Ascending aorta (tissue), 2 donors: ENCODE results near the gene PRKAG1. TPM values are rescaled to one million over a fixed set of nuclear protein-coding genes. Genes with fewer than 3 reads are reported as not detected.
A peak's percentile ranks its signal among the peaks of the same experiment; 100 is the strongest.

Experiments used
- DNase-seq, 2 donors: peaks; one replicate each; pipeline ENCODE4 v3.0.0-alpha.2; 2019; ENCODE audit warnings: low spot score in 2 of 2
- H3K27ac ChIP-seq, 2 donors: fragments of 200-600 bp; sonication (generic); one replicate each; pipeline ENCODE4 v1.5.1; 2016 to 2017; ENCODE audit warnings: mild to moderate bottlenecking in 1 of 2
- H3K27me3 ChIP-seq: fragments of 200-600 bp; sonication (generic); one replicate; pipeline ENCODE4 v1.5.1; 2017
- H3K36me3 ChIP-seq, 2 donors: fragments of 200-600 bp; sonication (generic); one replicate each; pipeline ENCODE4 v1.5.1; 2016
- H3K4me1 ChIP-seq, 2 donors: fragments of 200-600 bp; sonication (generic); one replicate each; pipeline ENCODE4 v1.5.1; 2016 to 2017; ENCODE audit warnings: mild to moderate bottlenecking in 1 of 2
- H3K4me3 ChIP-seq, 2 donors: fragments of 200-600 bp; sonication (generic); one replicate each; pipeline ENCODE4 v1.5.1; 2016 to 2017; ENCODE audit warnings: mild to moderate bottlenecking in 1 of 2
- H3K9me3 ChIP-seq, 2 donors: fragments of 200-600 bp; sonication (generic); one replicate each; pipeline ENCODE4 v1.5.1; 2016
- intact Hi-C: fragments of 100-400 bp; cut with DNase I; formaldehyde crosslinking; loops from one replicate; pipeline ENCODE4 v1.15.1; 2023
- total RNA-seq: library from RNA; depleted of rRNA; stranded (reverse); fragments of >200 nt; gene quantifications from one replicate; pipeline ENCODE4 v1.1.0, GENCODE V29; 2016
- TF ChIP-seq, protein P1 (sequence below), 3 experiments: fragments of 200-600 bp in 2 of 3; fragments of 450-650 bp in 1 of 3; sonication (generic) in 2 of 3; IDR thresholded peaks; one replicate each; pipeline ENCODE4 v1.5.1; 2016 to 2019; ENCODE audit warnings: antibody characterized with exemption in 3 of 3, mild to moderate bottlenecking in 1 of 3, moderate library complexity in 1 of 3

Gene PRKAG1
- total RNA-seq, 1 donor from 2014 or later = 32.8 TPM

DNA sequence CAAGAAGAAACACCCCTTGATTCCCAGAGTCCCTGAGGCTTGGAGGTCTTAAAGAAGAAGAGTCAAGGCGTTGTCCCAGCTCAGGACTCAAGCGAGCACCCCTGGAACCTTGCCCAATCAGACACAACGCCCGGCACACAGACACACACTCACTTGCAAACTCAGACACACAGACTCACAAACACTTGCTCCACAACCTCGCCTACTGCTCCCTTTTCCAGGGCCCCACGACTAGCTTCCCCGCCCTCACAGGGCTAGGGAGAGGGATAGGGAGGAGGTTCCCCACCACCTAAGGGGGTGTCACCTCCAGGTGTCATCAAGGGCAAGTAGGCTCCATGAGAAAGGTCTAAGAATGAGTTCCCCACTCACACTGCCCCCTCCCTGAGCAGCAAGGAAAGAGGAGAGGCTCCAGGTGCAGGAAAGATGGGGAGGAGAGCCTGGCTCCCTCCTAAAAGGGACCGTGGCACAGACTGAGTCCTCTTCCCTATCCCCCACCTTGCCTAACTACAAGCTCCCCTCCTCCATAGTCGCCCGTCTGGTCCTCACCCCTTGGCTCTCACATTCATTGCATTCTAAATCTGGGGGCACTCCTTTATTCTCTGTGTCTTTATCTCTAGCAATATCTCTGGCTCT, 47.8 kb downstream of the PRKAG1 start:
- Histone ChIP-seq H3K4me1 (peaks cover 0 to 8% of the 10 kb centered on the region in 2 donors), H3K4me3 (peak overlapping the region in 1 of 2 donors; percentile 55), H3K36me3 (no peaks in the 10 kb centered on the region), H3K27ac (no peak overlapping the region), H3K9me3 (no peaks in the 10 kb centered on the region), H3K27me3 (peaks cover 4% of the 10 kb centered on the region)
- TF ChIP-seq, protein P1, sequence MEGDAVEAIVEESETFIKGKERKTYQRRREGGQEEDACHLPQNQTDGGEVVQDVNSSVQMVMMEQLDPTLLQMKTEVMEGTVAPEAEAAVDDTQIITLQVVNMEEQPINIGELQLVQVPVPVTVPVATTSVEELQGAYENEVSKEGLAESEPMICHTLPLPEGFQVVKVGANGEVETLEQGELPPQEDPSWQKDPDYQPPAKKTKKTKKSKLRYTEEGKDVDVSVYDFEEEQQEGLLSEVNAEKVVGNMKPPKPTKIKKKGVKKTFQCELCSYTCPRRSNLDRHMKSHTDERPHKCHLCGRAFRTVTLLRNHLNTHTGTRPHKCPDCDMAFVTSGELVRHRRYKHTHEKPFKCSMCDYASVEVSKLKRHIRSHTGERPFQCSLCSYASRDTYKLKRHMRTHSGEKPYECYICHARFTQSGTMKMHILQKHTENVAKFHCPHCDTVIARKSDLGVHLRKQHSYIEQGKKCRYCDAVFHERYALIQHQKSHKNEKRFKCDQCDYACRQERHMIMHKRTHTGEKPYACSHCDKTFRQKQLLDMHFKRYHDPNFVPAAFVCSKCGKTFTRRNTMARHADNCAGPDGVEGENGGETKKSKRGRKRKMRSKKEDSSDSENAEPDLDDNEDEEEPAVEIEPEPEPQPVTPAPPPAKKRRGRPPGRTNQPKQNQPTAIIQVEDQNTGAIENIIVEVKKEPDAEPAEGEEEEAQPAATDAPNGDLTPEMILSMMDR (IDR thresholded peaks at IDR 0.05) = no peak
- DNase-seq = no peak
- intact Hi-C loops = no loop called here

DNA sequence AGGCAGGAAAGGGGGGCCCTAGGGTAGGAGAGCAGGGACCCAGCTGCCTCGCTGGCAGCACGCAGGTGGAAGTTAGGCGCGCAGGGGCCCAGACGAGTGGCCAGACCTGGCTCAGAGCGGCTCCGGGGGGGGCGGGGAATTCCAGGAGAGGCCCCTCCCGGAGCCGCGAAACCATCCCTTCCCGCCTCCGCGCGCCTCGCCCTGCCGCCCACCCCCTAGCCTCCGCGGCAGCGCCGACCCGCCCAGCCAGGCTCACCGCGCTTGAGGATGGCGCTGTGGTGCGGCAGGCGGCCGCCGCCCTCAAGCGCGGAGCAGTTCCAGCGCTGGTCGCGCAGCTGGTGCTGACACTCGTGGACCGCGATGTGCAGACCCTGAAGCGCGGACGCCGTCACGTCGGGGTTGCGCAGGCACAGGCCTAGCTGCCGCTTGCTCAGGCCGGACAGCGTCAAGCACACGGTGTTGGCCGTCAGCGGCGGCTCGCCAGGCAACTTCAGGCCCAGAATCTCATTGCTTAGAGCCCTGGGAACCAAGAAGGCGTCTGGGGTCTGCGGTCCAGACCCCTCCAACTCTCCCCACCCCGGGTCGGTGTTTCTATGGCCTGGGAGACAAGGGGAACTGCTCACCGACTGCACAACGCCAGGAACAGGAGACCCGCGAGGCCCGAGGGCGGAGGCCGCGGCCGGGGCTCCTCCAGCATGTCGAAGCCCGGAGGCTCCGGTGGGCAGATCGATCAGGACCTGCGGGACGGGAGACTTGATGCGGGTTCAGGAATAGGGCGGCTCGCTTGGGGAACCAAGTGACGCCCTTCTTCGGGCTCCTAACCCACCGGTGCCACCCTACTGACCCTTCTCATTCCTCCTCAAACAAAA, 48.5 kb downstream of the PRKAG1 start:
- Histone ChIP-seq H3K36me3 (no peaks in the 10 kb centered on the region), H3K4me1 (peaks cover 0 to 8% of the 10 kb centered on the region in 2 donors), H3K9me3 (no peaks in the 10 kb centered on the region), H3K27ac (no peak overlapping the region), H3K4me3 (peak overlapping the region in 1 of 2 donors; percentile 10), H3K27me3 (peaks cover 4% of the 10 kb centered on the region)
- intact Hi-C loops = no loop called here
- TF ChIP-seq, protein P1 (IDR thresholded peaks at IDR 0.05) = peak in 1 of 3 experiments; percentile 7
- no peak for DNase-seq

DNA sequence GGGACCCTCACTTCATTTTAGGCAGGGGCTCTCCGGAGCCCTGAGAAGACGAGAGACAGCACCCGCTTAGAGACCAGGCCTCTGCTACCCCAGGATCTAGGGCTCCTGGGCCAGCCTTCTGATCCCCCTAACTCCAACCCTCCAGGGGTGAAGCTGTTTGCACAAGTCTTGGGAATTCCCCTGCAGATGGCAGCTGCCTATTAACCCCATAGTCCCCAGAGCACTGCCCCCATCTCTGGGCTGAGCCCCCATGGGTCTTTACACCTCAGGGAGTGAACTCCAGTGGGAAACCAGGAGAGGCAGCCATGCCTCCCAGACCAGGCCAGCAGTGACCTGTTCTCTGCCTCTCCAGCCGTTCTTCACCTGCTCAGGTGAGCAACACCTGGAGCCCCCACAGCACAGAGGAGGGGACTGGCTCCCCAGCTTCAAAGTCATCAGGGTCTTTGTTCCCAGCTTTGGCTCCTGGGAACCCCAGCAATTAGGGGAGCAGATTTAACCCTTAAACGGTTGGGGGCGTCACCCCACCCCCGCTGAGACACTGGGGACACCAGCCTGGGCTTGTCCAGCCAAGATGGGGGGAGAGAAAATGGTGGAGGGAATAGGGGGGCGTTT, 49.3 kb downstream of the PRKAG1 start:
- Histone ChIP-seq H3K9me3 (no peaks in the 10 kb centered on the region), H3K4me3 (no peak overlapping the region), H3K27ac (no peak overlapping the region), H3K36me3 (no peaks in the 10 kb centered on the region), H3K4me1 (peaks cover 0 to 8% of the 10 kb centered on the region in 2 donors), H3K27me3 (peaks cover 4% of the 10 kb centered on the region)
- intact Hi-C loops = no loop called here
- TF ChIP-seq, protein P1 (IDR thresholded peaks at IDR 0.05) = no peak
- DNase-seq = no peak

- TF ChIP-seq, protein P1 (IDR thresholded peaks at IDR 0.05) = no peak
- intact Hi-C loops = no loop called here
- H3K4me3 ChIP-seq = no peak overlapping the region
- no peak for DNase-seq
- H3K4me1 ChIP-seq = peaks cover 0 to 8% of the 10 kb centered on the region in 2 donors
- H3K27ac ChIP-seq = no peak overlapping the region
- H3K9me3 ChIP-seq = no peaks in the 10 kb centered on the region
- H3K27me3 ChIP-seq = peaks cover 4% of the 10 kb centered on the region
- H3K36me3 ChIP-seq = no peaks in the 10 kb centered on the region
These were observed 50.1 kb downstream of the PRKAG1 start for GRCh38 chr12:48968467-48968866.

- no peaks in the 10 kb centered on the region for H3K9me3 ChIP-seq
- no peak overlapping the region for H3K4me3 ChIP-seq
- TF ChIP-seq, protein P1 (IDR thresholded peaks at IDR 0.05) = no peak
- DNase-seq = no peak
- no peak overlapping the region for H3K27ac ChIP-seq
- peaks cover 4% of the 10 kb centered on the region for H3K27me3 ChIP-seq
- intact Hi-C loops = no loop called here
- peaks cover 0 to 8% of the 10 kb centered on the region in 2 donors for H3K4me1 ChIP-seq
- H3K36me3 ChIP-seq = no peaks in the 10 kb centered on the region
These were observed 50.6 kb downstream of the PRKAG1 start for GRCh38 chr12:48967991-48968390.
